Type B pancreatic cell (in vitro differentiated cells): ENCODE measurements around the gene TMEM72. TPM values are rescaled to one million over a fixed set of nuclear protein-coding genes. Genes with fewer than 3 reads are reported as not detected.

ENCODE experiments used
- DNase-seq: peaks from one replicate; pipeline ENCODE4 v3.0.0; 2021; ENCODE audit warnings: mixed read lengths; ENCODE audit not compliant: unreplicated experiment; ENCODE audit errors: extremely low spot score
- H3K27ac Mint-ChIP-seq: 2 replicates; pipeline ENCODE4 v1.8.0; 2021; ENCODE audit warnings: mild to moderate bottlenecking, mixed read lengths
- H3K27me3 Mint-ChIP-seq: 2 replicates; pipeline ENCODE4 v1.8.0; 2021; ENCODE audit warnings: mixed read lengths
- H3K36me3 Mint-ChIP-seq: 2 replicates; pipeline ENCODE4 v1.8.0; 2021; ENCODE audit warnings: mixed read lengths
- H3K4me1 Mint-ChIP-seq: one replicate; pipeline ENCODE4 v1.8.0; 2021; ENCODE audit warnings: mixed read lengths; ENCODE audit not compliant: unreplicated experiment
- H3K4me3 Mint-ChIP-seq: 2 replicates; pipeline ENCODE4 v1.8.0; 2021; ENCODE audit warnings: mild to moderate bottlenecking, mixed read lengths
- H3K9me3 Mint-ChIP-seq: 2 replicates; pipeline ENCODE4 v1.8.0; 2021; ENCODE audit warnings: mixed read lengths
- CTCF ChIP-seq: fragments of 200-600 bp; sonication (generic); conservative IDR thresholded peaks from 2 replicates; pipeline ENCODE4 v1.5.0; 2021; ENCODE audit warnings: antibody characterized with exemption, mild to moderate bottlenecking
- total RNA-seq: library from RNA; stranded (reverse); gene quantifications from 2 replicates; pipeline ENCODE4 v1.2.1, GENCODE V29; 2021; ENCODE audit warnings: low replicate concordance

TMEM72 gene
- total RNA-seq, 1 donor from 2014 or later, result 1.2 TPM

DNA sequence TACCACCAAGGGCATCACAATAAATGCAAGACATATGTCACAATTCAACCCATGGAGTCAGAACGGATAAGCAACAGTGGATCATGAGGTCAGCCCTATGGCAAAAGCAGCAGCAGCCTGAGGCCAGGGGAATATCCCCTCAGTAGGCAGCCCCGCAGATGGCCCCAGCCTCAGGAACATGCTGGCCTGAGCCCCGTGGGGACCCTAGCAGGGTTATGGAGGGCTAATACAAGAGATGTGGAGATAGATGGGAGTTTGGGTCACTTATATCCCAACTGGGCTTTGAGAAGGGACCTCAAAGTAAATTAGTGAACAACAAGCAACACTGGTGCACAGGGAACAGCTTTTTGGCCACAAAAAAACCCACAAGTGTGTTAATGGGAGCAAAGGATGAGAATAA is 9.1 kb downstream of the TMEM72 start:
- no peaks in the 10 kb centered on the region for H3K27me3 Mint-ChIP-seq
- peaks cover 8% of the 10 kb centered on the region for H3K4me1 Mint-ChIP-seq
- peak; percentile 44 for DNase-seq
- H3K36me3 Mint-ChIP-seq, result no peaks in the 10 kb centered on the region
- no peak for TF ChIP-seq CTCF
- no peak overlapping the region for H3K27ac Mint-ChIP-seq
- H3K4me3 Mint-ChIP-seq, result no peak overlapping the region
- H3K9me3 Mint-ChIP-seq, result no peaks in the 10 kb centered on the region

DNA sequence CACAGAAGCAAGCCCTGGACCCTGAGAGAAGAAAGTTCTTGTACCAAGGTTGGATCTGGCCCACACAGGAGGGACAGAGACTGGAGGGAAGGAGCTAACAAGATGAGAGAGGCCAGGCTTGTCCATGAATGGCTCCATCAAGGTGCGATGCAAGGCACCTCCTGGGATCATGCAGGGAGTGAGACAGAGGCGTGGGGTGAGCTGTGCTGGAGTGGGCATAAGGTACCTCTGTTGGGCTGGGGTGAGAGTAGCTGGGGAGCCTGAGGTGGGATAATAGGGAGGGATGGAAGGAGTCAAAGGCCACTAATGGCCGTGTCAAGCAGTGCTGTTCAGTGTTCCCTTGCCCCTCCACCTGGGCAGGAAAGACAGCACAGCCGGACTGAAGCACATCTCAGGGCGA is 9.9 kb downstream of the TMEM72 start:
- Mint-ChIP-seq H3K4me3 (no peak overlapping the region), H3K27ac (no peak overlapping the region), H3K9me3 (no peaks in the 10 kb centered on the region), H3K4me1 (peaks cover 8% of the 10 kb centered on the region), H3K27me3 (no peaks in the 10 kb centered on the region), H3K36me3 (no peaks in the 10 kb centered on the region)
- TF ChIP-seq CTCF, result no peak
- DNase-seq, result peak; percentile 39

GRCh38 chr10:44921506-44921905 is 10.4 kb downstream of the TMEM72 start:
- Mint-ChIP-seq H3K4me1 (peaks cover 3% of the 10 kb centered on the region), H3K27ac (no peak overlapping the region), H3K9me3 (no peaks in the 10 kb centered on the region), H3K36me3 (no peaks in the 10 kb centered on the region), H3K4me3 (no peak overlapping the region), H3K27me3 (no peaks in the 10 kb centered on the region)
- DNase-seq, result peak; percentile 42
- no peak for TF ChIP-seq CTCF

- H3K4me1 Mint-ChIP-seq, result no peaks in the 10 kb centered on the region
- no peak overlapping the region for H3K27ac Mint-ChIP-seq
- peak; percentile 49 for DNase-seq
- no peak overlapping the region for H3K4me3 Mint-ChIP-seq
- TF ChIP-seq CTCF, result no peak
- H3K27me3 Mint-ChIP-seq, result no peaks in the 10 kb centered on the region
- H3K9me3 Mint-ChIP-seq, result no peaks in the 10 kb centered on the region
- H3K36me3 Mint-ChIP-seq, result no peaks in the 10 kb centered on the region
Observed at GRCh38 chr10:44922021-44922420, 10.9 kb downstream of the TMEM72 start.

DNA sequence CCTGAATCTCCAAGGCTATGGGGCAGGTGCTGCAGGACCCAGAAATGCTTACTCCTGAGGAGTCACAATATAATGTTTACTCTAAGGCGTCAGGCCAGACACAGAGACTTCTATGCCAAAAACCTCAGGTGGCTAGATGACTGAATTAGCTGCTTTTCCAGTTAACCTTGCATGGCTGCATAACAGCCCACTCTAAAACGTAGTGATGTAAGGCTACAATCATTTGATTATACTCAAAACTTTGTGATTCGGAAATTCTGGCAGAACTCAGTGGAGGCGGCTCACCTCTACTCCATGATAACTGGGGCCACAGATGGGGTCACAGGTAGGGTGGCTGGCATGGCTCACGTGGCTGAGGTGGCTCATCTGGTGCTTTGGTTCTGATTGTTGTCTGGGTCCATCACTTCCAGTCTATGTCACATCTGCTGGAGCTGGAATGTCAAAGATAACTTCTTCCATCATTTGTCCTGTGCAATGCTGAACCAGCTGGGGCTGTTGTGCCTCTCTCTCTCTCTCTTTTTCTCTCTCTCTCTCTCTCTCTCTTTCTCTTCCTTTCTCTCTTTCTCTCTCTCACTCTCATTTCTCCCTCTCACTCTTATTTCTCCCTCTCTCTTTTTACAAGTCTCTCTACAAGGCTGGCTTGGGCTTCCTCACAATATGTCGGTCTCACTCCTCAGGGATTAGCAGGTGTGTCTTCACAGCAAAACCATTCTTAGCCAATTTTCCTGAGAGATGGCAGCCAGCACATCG is 11.8 kb downstream of the TMEM72 start:
- Mint-ChIP-seq H3K27ac (no peak overlapping the region), H3K27me3 (no peaks in the 10 kb centered on the region), H3K4me1 (no peaks in the 10 kb centered on the region), H3K4me3 (no peak overlapping the region), H3K36me3 (no peaks in the 10 kb centered on the region), H3K9me3 (no peaks in the 10 kb centered on the region)
- TF ChIP-seq CTCF, result no peak
- peak; percentile 34 for DNase-seq
